Measurements from ENCODE around the gene STXBP5. TPM values are rescaled to one million over a fixed set of nuclear protein-coding genes. Genes with fewer than 3 reads are reported as not detected.

Gene STXBP5
- total RNA-seq, 4 donors from 2014 or later, result 25.6 to 40.0 (median 30.4) TPM

- WGBS, 2 donors, result 97 to 100% methylated on average over 1 of the region's 1 CpG
- Histone ChIP-seq H3K36me3 (peaks cover 0 to 43% (median 0%) of the 10 kb centered on the region in 3 donors), H3K4me3 (no peak overlapping the region), H3K27ac (no peak overlapping the region), H3K4me1 (no peaks in the 10 kb centered on the region), H3K9me3 (peaks cover 0 to 15% (median 9%) of the 10 kb centered on the region in 3 donors), H3K27me3 (no peaks in the 10 kb centered on the region)
- TF ChIP-seq CTCF (IDR thresholded peaks at IDR 0.05) (no peak), POLR2A (IDR thresholded peaks at IDR 0.05) (no peak)
- DNase-seq, result no peak
- intact Hi-C loops (cut with DNase I), result no loop called here
Observed at GRCh38 chr6:147301070-147301469, 96.9 kb downstream of the STXBP5 start.

GRCh38 chr6:147304016-147304415 lies 99.8 kb downstream of the STXBP5 start:
- no peaks in the 10 kb centered on the region for H3K4me1 ChIP-seq
- H3K4me3 ChIP-seq, result no peak overlapping the region
- no peaks in the 10 kb centered on the region for H3K9me3 ChIP-seq
- H3K27ac ChIP-seq, result no peak overlapping the region
- DNase-seq, result no peak
- no peaks in the 10 kb centered on the region for H3K27me3 ChIP-seq
- WGBS, 2 donors, result 94 to 100% methylated on average over 3 to 4 of the region's 4 CpGs
- intact Hi-C loops (cut with DNase I), result no loop called here
- TF ChIP-seq POLR2A (IDR thresholded peaks at IDR 0.05) (no peak), CTCF (IDR thresholded peaks at IDR 0.05) (no peak)
- peaks cover 0 to 26% (median 0%) of the 10 kb centered on the region in 3 donors for H3K36me3 ChIP-seq

GRCh38 chr6:147310521-147310920 lies 106.3 kb downstream of the STXBP5 start:
- Histone ChIP-seq H3K36me3 (peaks cover 0 to 41% (median 0%) of the 10 kb centered on the region in 3 donors), H3K4me3 (no peak overlapping the region), H3K4me1 (no peaks in the 10 kb centered on the region), H3K9me3 (no peaks in the 10 kb centered on the region), H3K27me3 (no peaks in the 10 kb centered on the region), H3K27ac (no peak overlapping the region)
- TF ChIP-seq POLR2A (IDR thresholded peaks at IDR 0.05) (no peak), CTCF (IDR thresholded peaks at IDR 0.05) (no peak)
- 78 to 83% methylated on average over 3 of the region's 3 CpGs for WGBS, 2 donors
- intact Hi-C loops (cut with DNase I), result no loop called here
- no peak for DNase-seq

GRCh38 chr6:147311218-147311617 lies 107.0 kb downstream of the STXBP5 start:
- TF ChIP-seq POLR2A (IDR thresholded peaks at IDR 0.05), result no peak
- no peak for TF ChIP-seq CTCF (IDR thresholded peaks at IDR 0.05)
- Histone ChIP-seq H3K4me1 (no peaks in the 10 kb centered on the region), H3K9me3 (no peaks in the 10 kb centered on the region), H3K4me3 (no peak overlapping the region), H3K27ac (no peak overlapping the region), H3K36me3 (peaks cover 0 to 48% (median 0%) of the 10 kb centered on the region in 3 donors), H3K27me3 (no peaks in the 10 kb centered on the region)
- DNase-seq, result no peak
- intact Hi-C loops (cut with DNase I), result no loop called here

- no peak for DNase-seq
- TF ChIP-seq POLR2A (IDR thresholded peaks at IDR 0.05), result no peak
- TF ChIP-seq CTCF (IDR thresholded peaks at IDR 0.05), result no peak
- no peaks in the 10 kb centered on the region for H3K4me1 ChIP-seq
- H3K4me3 ChIP-seq, result no peak overlapping the region
- WGBS, 2 donors, result 76 to 79% methylated on average over 2 of the region's 2 CpGs
- peaks cover 0 to 73% (median 0%) of the 10 kb centered on the region in 3 donors for H3K36me3 ChIP-seq
- intact Hi-C loops (cut with DNase I), result no loop called here
- H3K9me3 ChIP-seq, result no peaks in the 10 kb centered on the region
- no peaks in the 10 kb centered on the region for H3K27me3 ChIP-seq
- no peak overlapping the region for H3K27ac ChIP-seq
Observed at GRCh38 chr6:147321260-147321659, 117.0 kb downstream of the STXBP5 start.

All from esophagus squamous epithelium (tissue), 5 donors.